ENCODE measurements around the gene DRICH1. TPM values are rescaled to one million over a fixed set of nuclear protein-coding genes. Genes with fewer than 3 reads are reported as not detected.
A peak's percentile ranks its signal among the peaks of the same experiment; 100 is the strongest.

Gene DRICH1
- total RNA-seq, 1 experiment from 2014 or later, result 4.8 TPM

DNA sequence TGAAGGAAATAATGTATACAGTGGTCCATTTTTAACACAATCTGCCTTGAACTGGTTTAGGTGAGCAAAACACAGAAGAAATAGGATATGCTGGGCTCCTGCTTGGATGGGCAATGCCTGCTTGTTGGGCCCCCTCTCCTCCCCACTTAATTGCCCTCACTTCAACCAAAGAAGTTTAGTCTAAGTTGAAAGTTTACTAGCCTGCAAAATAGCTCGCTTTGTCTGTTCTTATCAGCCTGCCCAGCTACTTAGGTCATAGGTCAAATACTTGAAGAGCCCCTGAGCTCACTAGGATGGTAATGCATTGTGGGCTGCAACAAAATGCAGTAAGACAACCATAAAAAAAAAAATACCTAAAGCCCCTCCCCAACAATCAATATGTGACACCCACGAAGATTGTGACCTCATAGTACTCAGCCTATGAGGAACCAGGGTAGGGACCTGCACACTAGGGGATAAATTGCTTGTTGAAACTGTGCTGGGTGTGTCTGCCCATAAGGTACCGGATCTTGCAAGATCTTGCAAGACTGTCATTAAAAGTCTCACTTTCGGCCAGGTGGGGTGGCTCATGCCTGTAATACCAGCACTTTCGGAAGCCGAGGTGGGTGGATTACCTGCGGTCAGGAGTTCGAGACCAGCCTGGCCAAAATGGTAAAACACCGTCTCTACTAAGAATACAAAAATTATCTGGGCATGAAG, 10.9 kb downstream of the DRICH1 start:
- ChIA-PET POLR2A (interaction anchor here (0.9 kb wide), 1 partner anchor 96 kb away, joined by 3 read pairs; no protein-coding TSS in a partner anchor), CTCF (interaction anchor here (0.6 to 0.9 kb wide), 3 partner anchors 30 to 1907 kb away, joined by 3 to 6 read pairs (median 5); no protein-coding TSS in a partner anchor)
- Mint-ChIP-seq H3K27me3 (ENCODE audit: insufficient read depth, unreplicated experiment) (no peaks in the 10 kb centered on the region), H3K9me3 (ENCODE audit: unreplicated experiment) (peaks cover 10% of the 10 kb centered on the region), H3K36me3 (ENCODE audit: insufficient read depth, unreplicated experiment) (peaks cover 64% of the 10 kb centered on the region), H3K27ac (ENCODE audit: unreplicated experiment) (peak overlapping the region; percentile 97), H3K4me1 (ENCODE audit: low read depth, unreplicated experiment) (peaks cover 54% of the 10 kb centered on the region), H3K4me3 (ENCODE audit: unreplicated experiment) (peak overlapping the region; percentile 56)
- intact Hi-C loops (cut with micrococcal nuclease; ENCODE audit: unreplicated experiment), result loop anchor here (2.0 kb wide), 1 partner anchor 96 kb away; no protein-coding TSS in a partner anchor
- peaks cover 56% of the 10 kb centered on the region for H3K4me1 ChIP-seq
- DNase-seq, result peak; percentile 81 to 84
- H3K36me3 ChIP-seq (ENCODE audit: control insufficient read depth, insufficient read depth, low read length), result no peaks in the 10 kb centered on the region; the same call in 1 of the 2 replicates
- no peak overlapping the region for H3K4me3 ChIP-seq (ENCODE audit: low read depth, low read length)
- peaks cover 15% of the 10 kb centered on the region for H3K9me3 ChIP-seq
- no peaks in the 10 kb centered on the region for H3K27me3 ChIP-seq (replicated peaks; ENCODE audit: control insufficient read depth, insufficient read depth, low read length)
- TF ChIP-seq, protein P1, sequence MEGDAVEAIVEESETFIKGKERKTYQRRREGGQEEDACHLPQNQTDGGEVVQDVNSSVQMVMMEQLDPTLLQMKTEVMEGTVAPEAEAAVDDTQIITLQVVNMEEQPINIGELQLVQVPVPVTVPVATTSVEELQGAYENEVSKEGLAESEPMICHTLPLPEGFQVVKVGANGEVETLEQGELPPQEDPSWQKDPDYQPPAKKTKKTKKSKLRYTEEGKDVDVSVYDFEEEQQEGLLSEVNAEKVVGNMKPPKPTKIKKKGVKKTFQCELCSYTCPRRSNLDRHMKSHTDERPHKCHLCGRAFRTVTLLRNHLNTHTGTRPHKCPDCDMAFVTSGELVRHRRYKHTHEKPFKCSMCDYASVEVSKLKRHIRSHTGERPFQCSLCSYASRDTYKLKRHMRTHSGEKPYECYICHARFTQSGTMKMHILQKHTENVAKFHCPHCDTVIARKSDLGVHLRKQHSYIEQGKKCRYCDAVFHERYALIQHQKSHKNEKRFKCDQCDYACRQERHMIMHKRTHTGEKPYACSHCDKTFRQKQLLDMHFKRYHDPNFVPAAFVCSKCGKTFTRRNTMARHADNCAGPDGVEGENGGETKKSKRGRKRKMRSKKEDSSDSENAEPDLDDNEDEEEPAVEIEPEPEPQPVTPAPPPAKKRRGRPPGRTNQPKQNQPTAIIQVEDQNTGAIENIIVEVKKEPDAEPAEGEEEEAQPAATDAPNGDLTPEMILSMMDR (IDR thresholded peaks at IDR 0.05; ENCODE audit: insufficient read depth in 1 of 2, low read depth in 1 of 2, low read length in 1 of 2, severe bottlenecking in 1 of 2, unreplicated experiment in 1 of 2), result no peak
- no TSS peak for BruUV-seq (replicated peaks)

DNA sequence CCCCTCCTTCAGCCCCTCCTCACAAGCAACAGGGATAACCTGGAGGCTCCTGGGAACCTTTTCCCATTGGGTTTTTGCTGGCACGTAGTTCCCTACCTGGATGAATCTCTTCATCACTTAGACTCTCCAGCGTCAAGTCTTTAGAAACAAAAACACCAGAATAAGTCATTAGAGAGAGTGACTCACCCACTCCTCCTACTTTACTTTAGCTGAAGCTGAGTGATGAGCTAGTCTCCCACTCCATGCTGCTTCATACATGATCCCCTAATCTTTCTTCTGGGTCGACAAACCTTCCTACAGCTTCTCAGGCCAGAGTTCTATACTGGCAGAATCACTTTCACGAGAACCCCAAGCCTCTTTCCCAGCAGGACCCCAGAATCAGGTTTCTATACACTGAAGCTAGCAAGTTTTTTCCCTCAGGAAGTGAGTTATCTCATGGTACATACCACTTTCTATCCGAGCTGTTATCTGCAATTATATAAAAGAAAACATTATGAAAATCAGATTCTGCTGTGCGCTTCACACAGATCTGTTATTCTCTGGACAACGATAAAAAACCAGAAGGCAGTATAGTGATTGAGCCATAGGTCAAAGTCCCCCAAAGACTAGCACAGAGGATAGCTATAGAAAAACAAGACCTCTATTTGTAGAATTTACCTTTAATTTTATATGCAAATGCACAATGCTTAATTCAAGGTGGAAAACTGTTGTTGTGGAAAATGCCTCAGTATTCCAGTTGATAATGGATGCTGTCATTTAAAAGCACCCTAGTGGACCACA, 18.7 kb downstream of the DRICH1 start:
- ChIA-PET CTCF (interaction anchor here (0.7 kb wide), 1 partner anchor 354 kb away, joined by 3 read pairs; no protein-coding TSS in a partner anchor), POLR2A (no interaction called here)
- Histone ChIP-seq H3K4me1 (0 out of 2 replicates have a peak, but pooled peaks cover 6% of the 10 kb centered on the region), H3K9me3 (no peaks in the 10 kb centered on the region), H3K4me3 (ENCODE audit: low read depth, low read length) (no peak overlapping the region), H3K27me3 (replicated peaks; ENCODE audit: control insufficient read depth, insufficient read depth, low read length) (no peaks in the 10 kb centered on the region), H3K36me3 (ENCODE audit: control insufficient read depth, insufficient read depth, low read length) (no peaks in the 10 kb centered on the region)
- no peak for DNase-seq
- TF ChIP-seq, protein P1 (IDR thresholded peaks at IDR 0.05; ENCODE audit: insufficient read depth in 1 of 2, low read depth in 1 of 2, low read length in 1 of 2, severe bottlenecking in 1 of 2, unreplicated experiment in 1 of 2), result no peak
- Mint-ChIP-seq H3K27me3 (ENCODE audit: insufficient read depth, unreplicated experiment) (no peaks in the 10 kb centered on the region), H3K4me3 (ENCODE audit: unreplicated experiment) (no peak overlapping the region), H3K4me1 (ENCODE audit: low read depth, unreplicated experiment) (no peaks in the 10 kb centered on the region), H3K36me3 (ENCODE audit: insufficient read depth, unreplicated experiment) (peaks cover 33% of the 10 kb centered on the region), H3K27ac (ENCODE audit: unreplicated experiment) (no peak overlapping the region), H3K9me3 (ENCODE audit: unreplicated experiment) (no peaks in the 10 kb centered on the region)
- intact Hi-C loops (cut with micrococcal nuclease; ENCODE audit: unreplicated experiment), result no loop called here
- BruUV-seq (replicated peaks), result no TSS peak

DNA sequence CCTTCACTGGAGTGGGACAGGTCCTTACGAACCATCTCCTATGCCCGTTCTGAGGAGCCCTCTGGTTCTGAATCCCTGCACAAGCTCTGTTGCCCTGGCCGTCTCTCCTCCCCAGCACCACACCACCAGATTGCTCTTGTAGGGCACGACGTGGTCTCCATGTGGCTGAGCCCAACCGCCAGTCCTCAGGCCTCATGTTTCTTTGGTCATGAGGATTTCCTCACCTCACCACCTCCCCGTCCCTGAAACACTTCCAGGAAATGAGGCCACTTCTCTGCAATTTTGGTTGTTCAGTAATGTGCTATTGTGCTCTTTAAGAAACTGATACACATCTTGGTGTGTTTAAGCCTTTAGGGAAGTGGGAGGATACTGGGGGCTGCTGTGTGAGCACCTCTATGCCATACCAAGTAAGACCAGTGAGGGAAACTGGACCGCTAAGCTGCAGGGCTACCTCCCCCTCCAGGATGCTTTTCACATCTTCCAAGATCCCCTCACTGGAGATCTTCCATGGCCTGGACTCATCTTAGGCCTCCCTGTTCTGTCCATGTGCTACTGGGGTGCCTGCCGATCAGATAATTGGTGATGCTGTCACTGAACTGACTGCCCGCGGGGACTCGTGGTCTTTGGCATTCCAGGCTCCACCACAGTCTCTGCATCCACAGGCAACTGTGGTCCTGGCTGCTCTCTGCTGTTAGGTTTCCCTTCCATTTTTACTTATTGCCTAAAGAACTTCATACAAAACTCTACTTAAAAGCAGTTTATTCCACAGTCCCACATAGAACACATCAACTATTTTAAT, 21.9 kb downstream of the DRICH1 start:
- ChIA-PET POLR2A (no interaction called here), CTCF (no interaction called here)
- Mint-ChIP-seq H3K9me3 (ENCODE audit: unreplicated experiment) (no peaks in the 10 kb centered on the region), H3K27ac (ENCODE audit: unreplicated experiment) (no peak overlapping the region), H3K4me3 (ENCODE audit: unreplicated experiment) (no peak overlapping the region), H3K4me1 (ENCODE audit: low read depth, unreplicated experiment) (no peaks in the 10 kb centered on the region), H3K36me3 (ENCODE audit: insufficient read depth, unreplicated experiment) (peaks cover 21% of the 10 kb centered on the region), H3K27me3 (ENCODE audit: insufficient read depth, unreplicated experiment) (no peaks in the 10 kb centered on the region)
- no TSS peak for BruUV-seq (replicated peaks)
- TF ChIP-seq, protein P1 (IDR thresholded peaks at IDR 0.05; ENCODE audit: insufficient read depth in 1 of 2, low read depth in 1 of 2, low read length in 1 of 2, severe bottlenecking in 1 of 2, unreplicated experiment in 1 of 2), result no peak
- no peaks in the 10 kb centered on the region for H3K9me3 ChIP-seq
- DNase-seq, result no peak
- H3K4me1 ChIP-seq, result peaks cover 8% of the 10 kb centered on the region
- H3K36me3 ChIP-seq (ENCODE audit: control insufficient read depth, insufficient read depth, low read length), result no peaks in the 10 kb centered on the region
- intact Hi-C loops (cut with micrococcal nuclease; ENCODE audit: unreplicated experiment), result no loop called here
- H3K4me3 ChIP-seq (ENCODE audit: low read depth, low read length), result no peak overlapping the region
- H3K27me3 ChIP-seq (replicated peaks; ENCODE audit: control insufficient read depth, insufficient read depth, low read length), result no peaks in the 10 kb centered on the region
